Measurements from ENCODE around the gene CCDC14. TPM values are rescaled to one million over a fixed set of nuclear protein-coding genes. Genes with fewer than 3 reads are reported as not detected.

The CCDC14 gene
- polyA plus RNA-seq, 1 donor from 2014 or later = 266 TPM

DNA sequence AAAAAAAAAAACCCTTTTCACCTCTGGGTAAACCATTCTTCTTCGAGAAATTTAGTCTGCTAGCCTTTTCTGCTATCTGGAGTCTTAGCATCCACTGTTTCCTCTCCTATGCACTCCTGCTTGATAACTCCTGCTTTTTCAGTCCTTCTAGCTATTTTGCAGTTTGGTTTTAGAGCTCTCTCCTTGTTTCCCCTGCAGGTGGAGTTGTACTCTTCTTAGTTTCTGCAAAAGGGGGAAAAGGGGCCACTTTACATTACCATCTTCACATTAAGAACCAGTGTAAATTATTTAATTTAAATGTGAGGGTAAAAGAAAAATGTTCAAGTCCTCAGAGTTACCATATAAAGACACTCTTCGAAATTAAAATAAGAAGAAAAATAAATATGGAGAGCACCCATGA, 53.3 kb downstream of the CCDC14 start:
- H4K20me1 ChIP-seq (ENCODE audit: insufficient read depth) = no peaks in the 10 kb centered on the region
- H3K36me3 ChIP-seq (ENCODE audit: insufficient read depth, low read length) = no peaks in the 10 kb centered on the region
- no peaks in the 10 kb centered on the region for H3K9me3 ChIP-seq (ENCODE audit: low read length)
- H3K79me2 ChIP-seq (replicated peaks; ENCODE audit: insufficient read depth, low read length) = no peaks in the 10 kb centered on the region
- H3K4me2 ChIP-seq (ENCODE audit: low read length) = no peak overlapping the region
- H3K27ac ChIP-seq (ENCODE audit: low read length) = no peak overlapping the region
- no peak overlapping the region for H3K4me3 ChIP-seq (ENCODE audit: low read length)
- H3K9ac ChIP-seq (ENCODE audit: low read length) = no peak overlapping the region
- no peak overlapping the region for H2AFZ ChIP-seq (ENCODE audit: low read depth, low read length)
- no peak for TF ChIP-seq MXI1 (conservative IDR thresholded peaks at IDR 0.05; ENCODE audit: poor library complexity, severe bottlenecking)
- TF ChIP-seq TAF1 (IDR thresholded peaks at IDR 0.05; ENCODE audit: low read depth) = no peak
- no peak for TF ChIP-seq EP300 (conservative IDR thresholded peaks at IDR 0.05; ENCODE audit: poor library complexity, severe bottlenecking)
- TF ChIP-seq, protein P1, sequence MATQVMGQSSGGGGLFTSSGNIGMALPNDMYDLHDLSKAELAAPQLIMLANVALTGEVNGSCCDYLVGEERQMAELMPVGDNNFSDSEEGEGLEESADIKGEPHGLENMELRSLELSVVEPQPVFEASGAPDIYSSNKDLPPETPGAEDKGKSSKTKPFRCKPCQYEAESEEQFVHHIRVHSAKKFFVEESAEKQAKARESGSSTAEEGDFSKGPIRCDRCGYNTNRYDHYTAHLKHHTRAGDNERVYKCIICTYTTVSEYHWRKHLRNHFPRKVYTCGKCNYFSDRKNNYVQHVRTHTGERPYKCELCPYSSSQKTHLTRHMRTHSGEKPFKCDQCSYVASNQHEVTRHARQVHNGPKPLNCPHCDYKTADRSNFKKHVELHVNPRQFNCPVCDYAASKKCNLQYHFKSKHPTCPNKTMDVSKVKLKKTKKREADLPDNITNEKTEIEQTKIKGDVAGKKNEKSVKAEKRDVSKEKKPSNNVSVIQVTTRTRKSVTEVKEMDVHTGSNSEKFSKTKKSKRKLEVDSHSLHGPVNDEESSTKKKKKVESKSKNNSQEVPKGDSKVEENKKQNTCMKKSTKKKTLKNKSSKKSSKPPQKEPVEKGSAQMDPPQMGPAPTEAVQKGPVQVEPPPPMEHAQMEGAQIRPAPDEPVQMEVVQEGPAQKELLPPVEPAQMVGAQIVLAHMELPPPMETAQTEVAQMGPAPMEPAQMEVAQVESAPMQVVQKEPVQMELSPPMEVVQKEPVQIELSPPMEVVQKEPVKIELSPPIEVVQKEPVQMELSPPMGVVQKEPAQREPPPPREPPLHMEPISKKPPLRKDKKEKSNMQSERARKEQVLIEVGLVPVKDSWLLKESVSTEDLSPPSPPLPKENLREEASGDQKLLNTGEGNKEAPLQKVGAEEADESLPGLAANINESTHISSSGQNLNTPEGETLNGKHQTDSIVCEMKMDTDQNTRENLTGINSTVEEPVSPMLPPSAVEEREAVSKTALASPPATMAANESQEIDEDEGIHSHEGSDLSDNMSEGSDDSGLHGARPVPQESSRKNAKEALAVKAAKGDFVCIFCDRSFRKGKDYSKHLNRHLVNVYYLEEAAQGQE (IDR thresholded peaks at IDR 0.05; ENCODE audit: borderline replicate concordance) = no peak
- no peak for TF ChIP-seq SMC3 (conservative IDR thresholded peaks at IDR 0.05; ENCODE audit: poor library complexity)
- TF ChIP-seq POLR2AphosphoS5 (IDR thresholded peaks at IDR 0.05) = no peak
- no peak for TF ChIP-seq EZH2 (IDR thresholded peaks at IDR 0.05; ENCODE audit: borderline replicate concordance, insufficient read depth, low read length, poor library complexity, severe bottlenecking)
- H3K9me2 ChIP-seq (ENCODE audit: insufficient read depth, low read length) = no peaks in the 10 kb centered on the region
- no peaks in the 10 kb centered on the region for H3F3A ChIP-seq (ENCODE audit: insufficient read depth, low read length, poor library complexity, severe bottlenecking)
- no peaks in the 10 kb centered on the region for H3K27me3 ChIP-seq (ENCODE audit: insufficient read depth, low read depth, low read length)

DNA sequence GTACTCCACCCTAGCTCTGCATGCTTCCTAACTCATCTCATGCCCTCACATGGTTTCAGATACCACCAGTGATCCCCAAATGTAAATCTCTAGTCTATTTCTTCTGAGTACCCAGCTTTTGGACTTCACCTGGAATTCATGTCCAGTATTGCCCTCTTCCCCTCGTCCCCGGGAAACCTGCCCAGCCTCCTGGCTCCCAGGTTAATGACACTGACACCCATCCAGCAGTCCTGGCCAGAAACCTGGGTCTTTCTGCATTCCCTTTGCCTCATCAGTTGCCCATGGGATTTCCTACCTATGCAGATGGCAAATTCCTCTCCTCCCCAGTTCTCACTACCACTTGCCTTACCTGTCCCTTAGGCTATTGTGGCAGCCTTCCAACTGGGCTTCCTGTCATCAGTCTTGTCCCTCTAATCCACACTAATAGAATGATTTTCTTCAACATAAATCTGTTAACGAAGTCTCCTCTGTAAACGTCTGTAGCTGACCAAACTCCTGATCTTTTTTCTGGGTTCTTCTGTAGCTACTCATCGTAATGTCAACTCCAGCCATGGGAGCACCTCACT, 61.6 kb downstream of the CCDC14 start:
- Histone ChIP-seq H3F3A (ENCODE audit: insufficient read depth, low read length, poor library complexity, severe bottlenecking) (no peaks in the 10 kb centered on the region), H3K9me3 (ENCODE audit: low read length) (no peaks in the 10 kb centered on the region), H3K36me3 (ENCODE audit: insufficient read depth, low read length) (no peaks in the 10 kb centered on the region), H3K79me2 (replicated peaks; ENCODE audit: insufficient read depth, low read length) (no peaks in the 10 kb centered on the region), H3K4me2 (ENCODE audit: low read length) (no peak overlapping the region), H3K27me3 (ENCODE audit: insufficient read depth, low read depth, low read length) (no peaks in the 10 kb centered on the region), H2AFZ (ENCODE audit: low read depth, low read length) (no peak overlapping the region), H3K9me2 (ENCODE audit: insufficient read depth, low read length) (no peaks in the 10 kb centered on the region), H3K4me3 (ENCODE audit: low read length) (no peak overlapping the region), H3K9ac (ENCODE audit: low read length) (no peak overlapping the region), H3K27ac (ENCODE audit: low read length) (no peak overlapping the region), H4K20me1 (ENCODE audit: insufficient read depth) (no peaks in the 10 kb centered on the region)
- TF ChIP-seq SMC3 (conservative IDR thresholded peaks at IDR 0.05; ENCODE audit: poor library complexity) (no peak), MXI1 (conservative IDR thresholded peaks at IDR 0.05; ENCODE audit: poor library complexity, severe bottlenecking) (no peak), EP300 (conservative IDR thresholded peaks at IDR 0.05; ENCODE audit: poor library complexity, severe bottlenecking) (no peak), EZH2 (IDR thresholded peaks at IDR 0.05; ENCODE audit: borderline replicate concordance, insufficient read depth, low read length, poor library complexity, severe bottlenecking) (no peak), TAF1 (IDR thresholded peaks at IDR 0.05; ENCODE audit: low read depth) (no peak)
- TF ChIP-seq, protein P1 (IDR thresholded peaks at IDR 0.05; ENCODE audit: borderline replicate concordance) = no peak
